ENCODE data around the gene KIF1B. TPM values are rescaled to one million over a fixed set of nuclear protein-coding genes. Genes with fewer than 3 reads are reported as not detected.
"Not testable (repeated sequence)": the region's sequence is repeated elsewhere in the genome, so short reads cannot be mapped to it uniquely, and the experiment has no call there.

The KIF1B gene
- polyA plus RNA-seq, 3 donors from 2014 or later, result 1.2 to 2.4 (median 1.8) TPM

DNA sequence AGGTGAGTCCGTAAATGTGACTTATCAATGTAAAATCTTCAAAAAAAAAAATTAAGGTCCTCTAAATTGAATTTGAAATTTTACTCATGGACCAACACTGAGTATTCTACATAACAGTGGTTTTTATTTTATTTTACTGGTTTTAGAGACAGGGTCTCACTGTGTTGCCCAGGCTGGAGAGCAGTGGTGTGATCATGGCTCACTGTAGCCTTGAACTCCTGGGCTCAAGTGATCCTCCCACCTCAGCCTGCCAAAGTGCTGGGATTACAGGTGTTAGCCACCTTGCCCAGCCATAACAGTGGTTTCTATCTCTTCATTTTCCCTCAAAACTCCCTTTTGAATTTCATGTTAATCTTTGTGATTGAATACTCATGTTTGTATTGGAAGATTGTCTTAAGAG, 205.6 kb downstream of the KIF1B start:
- H3K27ac Mint-ChIP-seq; H3K27me3 Mint-ChIP-seq (ENCODE audit: low read depth in 3 of 3); DNase-seq; H3K4me3 Mint-ChIP-seq; H3K4me1 Mint-ChIP-seq; H3K9me3 Mint-ChIP-seq: not testable (repeated sequence)
- peaks cover 27 to 75% (median 43%) of the 10 kb centered on the region in 3 donors for H3K36me3 Mint-ChIP-seq

DNA sequence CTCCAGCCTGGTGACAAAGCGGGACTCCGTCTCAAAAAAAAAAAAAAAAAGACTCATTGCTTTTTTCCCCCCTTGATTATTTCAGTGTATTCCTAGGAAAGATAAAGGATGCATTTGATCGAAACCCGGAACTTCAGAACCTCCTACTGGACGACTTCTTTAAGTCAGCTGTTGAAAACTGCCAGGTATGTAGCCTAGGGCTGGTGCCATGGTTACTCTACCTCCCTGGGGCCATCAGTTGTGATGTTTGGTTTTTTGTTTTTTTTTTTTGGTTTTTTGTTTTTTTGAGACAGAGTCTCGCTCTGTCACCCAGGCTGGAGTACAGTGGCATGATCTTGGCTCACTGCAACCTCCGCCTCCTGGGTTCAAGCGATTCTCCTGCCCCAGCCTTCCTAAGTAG, 208.4 kb downstream of the KIF1B start:
- H3K27ac Mint-ChIP-seq; H3K4me1 Mint-ChIP-seq; H3K9me3 Mint-ChIP-seq; DNase-seq; H3K27me3 Mint-ChIP-seq (ENCODE audit: low read depth in 3 of 3); H3K4me3 Mint-ChIP-seq: not testable (repeated sequence)
- peaks cover 16 to 50% (median 23%) of the 10 kb centered on the region in 3 donors for H3K36me3 Mint-ChIP-seq

DNA sequence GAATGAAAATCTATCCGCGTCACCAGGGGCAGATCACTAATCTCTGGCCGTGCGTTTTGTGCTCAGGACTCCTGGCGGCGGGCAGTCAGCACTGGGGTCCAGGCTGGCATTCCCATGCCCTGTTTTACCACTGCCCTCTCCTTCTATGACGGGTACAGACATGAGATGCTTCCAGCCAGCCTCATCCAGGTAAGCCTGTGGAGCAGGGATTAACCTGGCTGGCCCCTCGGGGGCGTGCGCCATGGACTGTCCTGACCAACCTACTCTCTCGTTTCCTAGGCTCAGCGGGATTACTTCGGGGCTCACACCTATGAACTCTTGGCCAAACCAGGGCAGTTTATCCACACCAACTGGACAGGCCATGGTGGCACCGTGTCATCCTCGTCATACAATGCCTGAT, 209.0 kb downstream of the KIF1B start:
- peaks cover 0 to 2% (median 2%) of the 10 kb centered on the region in 3 donors for H3K27me3 Mint-ChIP-seq (ENCODE audit: low read depth in 3 of 3)
- H3K9me3 Mint-ChIP-seq, result no peaks in the 10 kb centered on the region
- H3K4me3 Mint-ChIP-seq, result no peak overlapping the region
- H3K27ac Mint-ChIP-seq, result peak overlapping the region in 1 of 6 donors; percentile 50
- H3K36me3 Mint-ChIP-seq, result peaks cover 16 to 44% (median 19%) of the 10 kb centered on the region in 3 donors
- peaks cover 0 to 3% of the 10 kb centered on the region in 2 donors for H3K4me1 Mint-ChIP-seq
- DNase-seq, result no peak

DNA sequence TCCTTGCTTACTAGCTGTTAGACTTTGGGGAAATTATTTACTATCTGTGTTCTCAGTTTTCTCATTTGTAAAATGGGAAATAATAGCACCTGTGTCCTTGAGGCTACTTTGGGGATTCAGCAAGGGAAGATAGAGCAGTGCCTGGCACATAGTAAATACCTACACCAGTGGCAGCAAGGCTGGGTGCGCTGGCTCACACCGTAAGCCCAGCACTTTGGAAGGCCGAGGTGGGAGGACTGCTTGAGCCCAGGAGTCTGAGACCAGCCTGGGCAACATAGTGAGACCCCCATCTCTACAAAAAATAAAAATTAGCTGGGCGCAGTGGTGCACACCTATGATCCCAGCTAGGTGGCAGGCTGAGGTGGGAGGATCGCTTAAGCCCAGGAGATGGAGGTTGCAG, 211.3 kb downstream of the KIF1B start:
- H3K4me1 Mint-ChIP-seq, result no peaks in the 10 kb centered on the region

DNA sequence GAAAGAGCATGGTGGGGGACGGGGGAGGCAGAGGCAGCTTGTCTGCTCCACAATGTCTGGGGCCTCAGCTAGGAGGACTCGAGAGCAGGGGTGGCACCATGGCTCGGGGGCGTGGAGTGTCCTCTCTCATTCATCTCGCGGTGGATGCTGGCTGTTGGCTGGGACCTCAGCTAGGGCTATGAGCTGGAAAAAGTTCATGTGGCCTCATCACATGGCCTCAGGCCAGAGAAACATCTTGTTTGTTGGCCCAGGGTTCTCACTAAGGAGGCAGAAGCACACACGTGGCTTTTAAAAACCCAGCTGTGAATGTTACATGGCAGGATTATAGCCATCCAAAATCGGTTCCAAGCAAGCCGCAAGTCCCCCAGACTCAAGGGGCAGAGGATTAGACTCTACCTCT, 213.7 kb downstream of the KIF1B start:
- Mint-ChIP-seq H3K27ac (no peak overlapping the region), H3K9me3 (no peaks in the 10 kb centered on the region), H3K4me1 (peaks cover 3 to 5% of the 10 kb centered on the region in 2 donors), H3K4me3 (no peak overlapping the region), H3K36me3 (peaks cover 9 to 15% (median 13%) of the 10 kb centered on the region in 3 donors), H3K27me3 (ENCODE audit: low read depth in 3 of 3) (peaks cover 2 to 4% (median 2%) of the 10 kb centered on the region in 3 donors)
- no peak for DNase-seq

More for the DNA sequence above, 211.3 kb downstream of the KIF1B start:
- H3K36me3 Mint-ChIP-seq, result peaks cover 13 to 33% (median 15%) of the 10 kb centered on the region in 3 donors
- no peak overlapping the region for H3K27ac Mint-ChIP-seq
- H3K27me3 Mint-ChIP-seq (ENCODE audit: low read depth in 3 of 3), result peaks cover 0 to 2% (median 2%) of the 10 kb centered on the region in 3 donors
- no peak overlapping the region for H3K4me3 Mint-ChIP-seq
- H3K9me3 Mint-ChIP-seq, result no peaks in the 10 kb centered on the region
- no peak for DNase-seq

DNA sequence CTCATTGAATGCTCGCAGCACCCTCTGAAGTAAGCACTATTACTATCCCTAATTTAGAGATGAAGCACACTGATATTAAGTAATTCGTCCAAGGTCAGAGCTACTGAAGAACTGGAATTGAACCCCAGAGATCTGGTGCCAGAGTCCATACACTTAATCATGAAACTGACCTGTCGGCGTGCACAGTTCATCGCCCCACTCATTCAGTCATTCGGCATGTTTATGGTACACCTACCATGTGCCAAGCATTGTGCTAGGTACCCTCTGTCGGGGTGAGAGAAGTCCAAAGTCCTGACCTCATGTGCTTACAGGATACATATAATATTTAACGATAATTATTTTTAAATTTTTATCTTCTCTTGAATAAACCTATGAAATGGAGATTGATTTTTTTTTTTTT, 214.3 kb downstream of the KIF1B start:
- no peak overlapping the region for H3K4me3 Mint-ChIP-seq
- H3K27ac Mint-ChIP-seq, result no peak overlapping the region
- H3K27me3 Mint-ChIP-seq (ENCODE audit: low read depth in 3 of 3), result peaks cover 2 to 10% (median 2%) of the 10 kb centered on the region in 3 donors
- H3K36me3 Mint-ChIP-seq, result peaks cover 4 to 10% (median 10%) of the 10 kb centered on the region in 3 donors
- no peaks in the 10 kb centered on the region for H3K9me3 Mint-ChIP-seq
- peaks cover 3 to 5% of the 10 kb centered on the region in 2 donors for H3K4me1 Mint-ChIP-seq
- no peak for DNase-seq

DNA sequence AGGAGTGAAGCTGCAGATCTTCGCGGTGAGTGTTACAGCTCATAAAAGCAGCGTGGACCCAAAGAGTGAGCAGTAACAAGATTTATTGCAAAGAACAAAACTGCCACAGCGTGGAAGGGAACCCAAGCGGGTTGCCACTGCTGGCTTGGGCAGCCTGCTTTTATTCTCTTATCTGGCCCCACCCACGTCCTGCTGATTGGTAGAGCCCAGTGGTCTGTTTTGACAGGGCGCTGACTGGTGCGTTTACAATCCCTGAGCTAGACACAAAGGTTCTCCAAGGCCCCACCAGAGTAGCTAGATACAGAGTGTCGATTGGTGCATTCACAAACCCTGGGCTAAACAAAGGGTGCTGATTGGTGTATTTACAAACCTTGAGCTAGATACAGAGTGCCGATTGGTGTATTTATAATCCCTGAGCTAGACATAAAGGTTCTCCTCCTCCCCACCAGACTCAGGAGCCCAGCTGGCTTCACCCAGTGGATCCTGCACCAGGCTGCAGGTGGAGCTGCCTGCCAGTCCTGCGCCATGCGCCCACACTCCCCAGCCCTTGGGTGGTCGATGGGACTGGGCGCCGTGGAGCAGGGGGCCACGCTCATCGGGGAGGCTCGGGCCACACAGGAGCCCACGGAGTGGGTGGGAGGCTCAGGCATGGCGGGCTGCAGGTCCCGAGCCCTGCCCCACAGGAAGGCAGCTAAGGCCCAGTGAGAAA, 215.6 kb downstream of the KIF1B start:
- Mint-ChIP-seq H3K4me1 (peaks cover 12 to 17% of the 10 kb centered on the region in 2 donors), H3K4me3 (peak overlapping the region in 2 of 5 donors; percentile 4 to 58), H3K27me3 (ENCODE audit: low read depth in 3 of 3) (peaks cover 8 to 21% (median 10%) of the 10 kb centered on the region in 3 donors)
- not testable (repeated sequence) for DNase-seq, H3K9me3 Mint-ChIP-seq, H3K36me3 Mint-ChIP-seq, H3K27ac Mint-ChIP-seq

DNA sequence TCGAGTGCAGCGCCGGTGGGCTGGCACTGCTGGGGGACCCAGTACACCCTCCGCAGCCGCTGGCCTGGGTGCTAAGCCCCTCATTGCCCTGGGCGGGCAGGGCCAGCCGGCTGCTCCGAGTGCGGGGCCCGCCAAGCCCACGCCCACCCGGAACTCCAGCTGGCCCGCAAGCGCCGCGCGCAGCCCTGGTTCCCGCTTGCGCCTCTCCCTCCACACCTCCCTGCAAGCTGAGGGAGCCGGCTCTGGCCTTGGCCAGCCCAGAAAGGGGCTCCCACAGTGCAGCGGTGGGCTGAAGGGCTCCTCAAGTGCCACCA, 216.1 kb downstream of the KIF1B start:
- DNase-seq, H3K27ac Mint-ChIP-seq, H3K36me3 Mint-ChIP-seq, H3K4me3 Mint-ChIP-seq, H3K9me3 Mint-ChIP-seq: not testable (repeated sequence)
- Mint-ChIP-seq H3K27me3 (ENCODE audit: low read depth in 3 of 3) (peaks cover 11 to 23% (median 13%) of the 10 kb centered on the region in 3 donors), H3K4me1 (peaks cover 17 to 22% of the 10 kb centered on the region in 2 donors)

DNA sequence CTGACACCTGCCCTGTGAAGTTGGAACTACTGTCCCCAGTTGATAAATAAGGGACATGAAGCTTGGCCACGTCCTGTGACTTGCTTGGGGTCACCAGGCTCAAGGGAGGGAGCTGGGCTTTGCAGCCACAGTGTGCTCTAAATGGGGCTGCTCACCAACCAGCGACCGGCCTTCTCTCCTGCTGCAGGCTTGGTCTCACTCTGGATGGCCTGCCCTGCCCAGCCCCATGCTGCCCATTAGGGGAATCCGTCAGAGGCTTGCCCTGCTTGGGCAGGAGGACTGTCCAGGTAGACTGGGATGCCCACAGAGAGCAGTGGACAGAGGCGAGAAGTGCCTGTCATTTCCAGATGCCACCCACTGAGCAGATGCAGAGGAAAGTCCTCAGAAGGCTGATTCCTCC, 218.6 kb downstream of the KIF1B start:
- no peak overlapping the region for H3K27ac Mint-ChIP-seq
- H3K4me3 Mint-ChIP-seq, result peak overlapping the region in 2 of 5 donors; percentile 85 to 90
- no peak for DNase-seq
- no peaks in the 10 kb centered on the region for H3K36me3 Mint-ChIP-seq
- peaks cover 11 to 25% (median 11%) of the 10 kb centered on the region in 3 donors for H3K27me3 Mint-ChIP-seq (ENCODE audit: low read depth in 3 of 3)
- H3K4me1 Mint-ChIP-seq, result peaks cover 19 to 22% of the 10 kb centered on the region in 2 donors
- no peaks in the 10 kb centered on the region for H3K9me3 Mint-ChIP-seq

DNA sequence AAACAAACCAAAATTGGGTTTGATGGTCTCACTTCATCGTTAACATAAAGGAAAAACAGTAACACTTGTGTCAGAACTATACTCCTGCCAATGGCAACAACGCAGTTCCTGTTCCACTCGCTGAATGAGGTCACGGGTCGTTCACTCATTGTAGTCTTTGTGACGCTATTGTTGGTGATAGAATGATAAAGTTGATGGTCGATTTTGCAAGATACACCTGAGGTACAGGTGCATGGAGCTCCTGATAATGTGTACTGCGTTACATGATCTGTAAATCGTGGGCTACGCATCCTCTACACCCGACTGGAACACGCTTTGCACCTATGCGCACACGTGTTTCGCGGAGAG, 219.5 kb downstream of the KIF1B start:
- H3K4me1 Mint-ChIP-seq, result peaks cover 19 to 22% of the 10 kb centered on the region in 2 donors
- peak overlapping the region; percentile 78 to 95 (median 86) for H3K27ac Mint-ChIP-seq
- peaks cover 11 to 25% (median 11%) of the 10 kb centered on the region in 3 donors for H3K27me3 Mint-ChIP-seq (ENCODE audit: low read depth in 3 of 3)
- peak overlapping the region; percentile 85 to 90 (median 88) for H3K4me3 Mint-ChIP-seq
- H3K9me3 Mint-ChIP-seq, result no peaks in the 10 kb centered on the region
- no peaks in the 10 kb centered on the region for H3K36me3 Mint-ChIP-seq
- DNase-seq, result no peak

DNA sequence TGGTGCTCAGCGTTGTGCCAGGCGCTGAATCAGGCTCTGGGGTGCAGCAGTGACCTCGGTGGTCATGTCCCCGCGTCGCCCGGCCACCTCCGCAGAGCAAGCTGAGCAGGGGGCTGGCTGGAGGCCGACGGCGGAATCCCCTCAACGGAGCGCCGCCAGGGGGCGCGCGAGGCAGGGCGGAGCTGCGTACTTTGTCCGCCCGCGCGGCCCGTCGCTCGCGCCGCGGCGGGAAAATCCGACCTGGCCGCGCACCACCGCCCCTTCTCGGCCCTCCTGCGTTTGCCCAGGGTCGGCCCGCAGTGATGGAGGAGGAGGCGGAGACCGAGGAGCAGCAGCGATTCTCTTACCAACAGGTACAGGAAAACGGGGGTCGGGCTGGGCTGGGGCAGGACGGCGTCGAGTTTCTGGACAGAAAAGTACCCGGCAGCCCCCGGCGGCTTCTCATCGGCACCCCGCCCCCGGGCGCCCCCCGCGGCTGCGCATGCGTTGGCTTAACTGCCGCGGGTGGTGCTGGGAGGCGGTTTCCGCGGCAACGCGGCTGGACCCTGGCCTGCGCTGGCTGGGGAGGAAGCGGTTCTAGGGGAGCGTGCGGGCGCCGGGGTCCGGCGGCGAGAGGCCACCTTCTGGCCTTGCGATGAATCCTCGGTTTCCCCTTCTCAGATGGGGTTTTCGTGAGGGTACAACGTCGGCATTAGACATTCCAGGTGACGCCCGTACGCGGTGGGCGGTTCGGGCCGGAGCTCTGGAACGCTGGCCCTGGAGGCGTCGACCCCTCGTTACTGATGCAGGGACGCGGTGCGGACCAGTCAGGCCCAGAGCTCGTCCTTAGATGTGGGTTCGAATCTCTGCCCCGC, 220.1 kb downstream of the KIF1B start, which contains the start of gene CENPS:
Gene CENPS (plus strand): TSS at position 218 of the 854 bp plus-strand sequence. CDS start 85 bp downstream, at position 303.
- Mint-ChIP-seq H3K9me3 (no peaks in the 10 kb centered on the region), H3K27ac (peak within 1 kb of the TSS; percentile 78 to 95 (median 90)), H3K27me3 (ENCODE audit: low read depth in 3 of 3) (peaks cover 11 to 25% (median 11%) of the 10 kb centered on the region in 3 donors), H3K4me3 (peak within 1 kb of the TSS; percentile 85 to 90 (median 88)), H3K36me3 (no peaks in the 10 kb centered on the region), H3K4me1 (peaks cover 19 to 22% of the 10 kb centered on the region in 2 donors)
- peak; percentile 91 to 95 (median 94) for DNase-seq

Measured in immature natural killer cell (primary cell).